ENCODE results near the gene SLC16A1.

GRCh38 chr1:112997781-112998180 is 41.8 kb upstream of the SLC16A1 start:
- TF ChIP-seq EZH2 (IDR thresholded peaks at IDR 0.05; ENCODE audit: borderline replicate concordance, low read length): no peak
- TF ChIP-seq, protein P1, sequence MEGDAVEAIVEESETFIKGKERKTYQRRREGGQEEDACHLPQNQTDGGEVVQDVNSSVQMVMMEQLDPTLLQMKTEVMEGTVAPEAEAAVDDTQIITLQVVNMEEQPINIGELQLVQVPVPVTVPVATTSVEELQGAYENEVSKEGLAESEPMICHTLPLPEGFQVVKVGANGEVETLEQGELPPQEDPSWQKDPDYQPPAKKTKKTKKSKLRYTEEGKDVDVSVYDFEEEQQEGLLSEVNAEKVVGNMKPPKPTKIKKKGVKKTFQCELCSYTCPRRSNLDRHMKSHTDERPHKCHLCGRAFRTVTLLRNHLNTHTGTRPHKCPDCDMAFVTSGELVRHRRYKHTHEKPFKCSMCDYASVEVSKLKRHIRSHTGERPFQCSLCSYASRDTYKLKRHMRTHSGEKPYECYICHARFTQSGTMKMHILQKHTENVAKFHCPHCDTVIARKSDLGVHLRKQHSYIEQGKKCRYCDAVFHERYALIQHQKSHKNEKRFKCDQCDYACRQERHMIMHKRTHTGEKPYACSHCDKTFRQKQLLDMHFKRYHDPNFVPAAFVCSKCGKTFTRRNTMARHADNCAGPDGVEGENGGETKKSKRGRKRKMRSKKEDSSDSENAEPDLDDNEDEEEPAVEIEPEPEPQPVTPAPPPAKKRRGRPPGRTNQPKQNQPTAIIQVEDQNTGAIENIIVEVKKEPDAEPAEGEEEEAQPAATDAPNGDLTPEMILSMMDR (conservative IDR thresholded peaks at IDR 0.05 in 1 of 2, IDR thresholded peaks at IDR 0.05 in 1 of 2; ENCODE audit: extremely low read depth in 1 of 2, insufficient read depth in 1 of 2, low read depth in 1 of 2, low read length in 2 of 2): no peak
